ENCODE results near the gene RPAP2.
"Not testable (repeated sequence)": the region's sequence is repeated elsewhere in the genome, so short reads cannot be mapped to it uniquely, and the experiment has no call there.

The RPAP2 gene

GRCh38 chr1:92342401-92342800 is 43.5 kb downstream of the RPAP2 start:
- DNase-seq: no peak
- TF ChIP-seq POLR2A (IDR thresholded peaks at IDR 0.05; ENCODE audit: low read length): no peak
- TF ChIP-seq GATA1 (IDR thresholded peaks at IDR 0.05; ENCODE audit: low read depth, low read length): no peak

GRCh38 chr1:92343061-92343460 is 44.2 kb downstream of the RPAP2 start:
- TF ChIP-seq POLR2A (IDR thresholded peaks at IDR 0.05; ENCODE audit: low read length): no peak
- no peak for TF ChIP-seq GATA1 (IDR thresholded peaks at IDR 0.05; ENCODE audit: low read depth, low read length)
- no peak for DNase-seq

DNA sequence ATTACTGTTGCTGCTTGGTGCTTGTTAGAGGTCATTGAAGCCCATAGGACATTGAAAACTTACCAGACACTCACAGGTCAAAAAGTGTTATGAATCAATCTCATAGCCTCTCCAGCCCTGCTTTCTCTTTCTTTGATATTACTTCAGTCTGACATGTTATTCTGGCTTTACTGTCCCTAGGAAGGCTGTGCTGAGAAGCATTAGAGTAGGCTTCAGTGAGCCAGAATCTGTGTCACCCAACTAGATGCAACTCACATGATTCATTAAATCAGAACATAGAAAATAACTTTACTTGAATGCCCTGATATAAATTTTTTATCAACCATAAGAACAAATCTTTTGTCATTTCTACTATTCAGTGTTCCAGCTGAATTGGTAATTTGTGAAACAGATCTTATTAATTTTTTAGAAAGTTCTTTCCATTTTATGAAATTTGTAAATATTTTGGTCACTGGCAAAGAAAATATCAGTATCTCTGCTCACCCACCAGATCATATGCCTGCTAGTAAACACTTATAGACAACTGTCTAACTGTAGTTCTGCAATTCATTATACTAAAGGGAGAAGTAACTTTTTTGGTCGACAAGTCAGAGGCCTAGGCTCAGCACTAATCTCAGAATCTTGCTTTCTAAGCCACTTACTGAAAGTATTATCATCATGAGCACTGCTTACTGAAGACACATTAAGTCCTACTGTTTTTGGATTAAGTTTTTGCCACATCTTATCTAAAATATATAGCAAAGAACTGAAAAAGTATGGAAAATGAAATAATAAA is 48.2 kb downstream of the RPAP2 start:
- no peak for DNase-seq
- TF ChIP-seq GATA1 (IDR thresholded peaks at IDR 0.05; ENCODE audit: low read depth, low read length): no peak

DNA sequence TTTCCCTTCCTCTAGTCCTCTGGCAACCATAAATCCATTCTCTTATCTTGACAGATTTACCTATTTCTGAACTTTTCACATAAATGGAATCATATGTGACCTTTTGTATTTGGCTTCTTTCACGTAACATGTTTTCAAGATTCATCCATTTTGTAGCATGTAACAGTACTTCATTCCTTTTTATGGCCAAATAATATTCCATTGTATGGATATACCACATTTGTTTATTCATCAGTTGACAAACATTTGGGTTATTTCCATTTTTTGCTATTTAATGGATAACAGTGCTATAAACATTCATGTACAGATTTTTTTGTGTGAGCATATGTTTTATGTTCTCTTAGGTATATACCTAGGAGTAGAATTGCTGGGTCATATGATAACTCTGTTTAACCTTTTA is 54.0 kb downstream of the RPAP2 start:
- no peak for DNase-seq
- no peak for TF ChIP-seq GATA1 (IDR thresholded peaks at IDR 0.05; ENCODE audit: low read depth, low read length)
- no peak for TF ChIP-seq POLR2A (IDR thresholded peaks at IDR 0.05; ENCODE audit: low read length)

GRCh38 chr1:92354259-92354658 is 55.4 kb downstream of the RPAP2 start:
- no peak for TF ChIP-seq GATA1 (IDR thresholded peaks at IDR 0.05; ENCODE audit: low read depth, low read length)
- no peak for DNase-seq

GRCh38 chr1:92356956-92357355 is 58.1 kb downstream of the RPAP2 start:
- no peak for TF ChIP-seq GATA1 (IDR thresholded peaks at IDR 0.05; ENCODE audit: low read depth, low read length)
- TF ChIP-seq POLR2A (IDR thresholded peaks at IDR 0.05; ENCODE audit: low read length): no peak
- DNase-seq: no peak

GRCh38 chr1:92359382-92359781 is 60.5 kb downstream of the RPAP2 start:
- not testable (repeated sequence) for DNase-seq

- TF ChIP-seq POLR2A (IDR thresholded peaks at IDR 0.05; ENCODE audit: low read length): no peak
- no peak for TF ChIP-seq GATA1 (IDR thresholded peaks at IDR 0.05; ENCODE audit: low read depth, low read length)
- no peak for DNase-seq
Observed at GRCh38 chr1:92359986-92360385, 61.1 kb downstream of the RPAP2 start.

DNA sequence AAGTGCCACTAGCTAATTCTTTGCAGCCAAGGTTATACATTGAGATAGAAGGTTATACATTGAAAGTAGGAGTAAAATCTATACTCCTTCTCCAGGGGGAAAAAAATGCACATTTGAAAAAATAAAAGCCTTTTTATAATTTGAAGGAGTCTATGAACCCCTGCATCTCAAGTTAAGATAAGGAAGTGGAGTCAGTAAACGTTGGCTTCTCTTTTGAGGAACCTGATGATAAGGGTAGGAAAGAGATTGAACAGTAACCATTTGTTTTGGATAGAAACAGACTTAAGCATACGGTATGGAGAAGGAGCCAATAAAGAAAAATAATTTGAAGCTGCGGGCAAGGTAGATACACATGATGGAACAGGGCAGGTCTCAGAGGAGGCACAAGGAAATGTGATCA is 64.1 kb downstream of the RPAP2 start:
- no peak for DNase-seq
- TF ChIP-seq GATA1 (IDR thresholded peaks at IDR 0.05; ENCODE audit: low read depth, low read length): no peak

DNA sequence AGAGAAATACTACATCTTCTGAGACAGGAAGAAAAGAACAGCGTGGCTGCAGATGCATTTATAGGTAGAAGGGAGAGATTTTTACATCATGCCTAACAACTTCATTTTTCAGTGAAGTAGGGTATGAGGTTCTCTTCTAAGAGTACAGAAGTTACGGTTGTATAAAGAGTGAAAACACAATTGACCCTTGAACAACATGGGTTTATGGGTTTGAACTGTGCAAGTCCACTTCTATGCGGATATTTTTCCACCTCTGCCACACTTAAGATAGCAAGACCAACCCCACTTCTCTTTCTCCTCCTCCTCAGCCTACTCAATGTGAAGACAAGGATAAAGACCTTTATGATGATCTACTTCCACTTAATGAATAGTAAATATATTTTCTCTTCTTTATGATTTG is 64.5 kb downstream of the RPAP2 start:
- TF ChIP-seq POLR2A (IDR thresholded peaks at IDR 0.05; ENCODE audit: low read length) (no peak), GATA1 (IDR thresholded peaks at IDR 0.05; ENCODE audit: low read depth, low read length) (no peak)
- DNase-seq: no peak

GRCh38 chr1:92365378-92366039 is 66.7 kb downstream of the RPAP2 start:
- no peak for TF ChIP-seq GATA1 (IDR thresholded peaks at IDR 0.05; ENCODE audit: low read depth, low read length)
- DNase-seq: no peak

- no peak for TF ChIP-seq GATA1 (IDR thresholded peaks at IDR 0.05; ENCODE audit: low read depth, low read length)
- TF ChIP-seq POLR2A (IDR thresholded peaks at IDR 0.05; ENCODE audit: low read length): no peak
- no peak for DNase-seq
Observed at GRCh38 chr1:92366040-92366395, 67.2 kb downstream of the RPAP2 start.

DNA sequence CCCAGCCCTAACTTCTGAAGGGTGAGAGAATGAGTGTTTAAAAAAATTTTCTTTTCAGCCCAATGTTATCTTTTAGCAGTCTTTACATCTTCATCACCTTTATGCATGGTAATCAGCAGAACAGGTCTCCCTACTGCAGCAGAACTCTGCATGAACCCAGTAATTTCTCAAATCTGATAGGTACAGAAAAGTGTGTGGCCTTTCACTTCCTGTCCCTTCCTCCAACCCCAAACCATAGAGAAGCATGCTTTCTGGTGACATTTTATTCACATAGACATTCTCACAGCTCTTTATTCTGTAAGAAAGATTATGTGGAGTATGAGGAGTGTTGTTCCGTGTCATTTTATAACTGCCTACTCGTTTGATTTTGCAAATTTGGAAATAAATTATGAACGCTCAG is 68.6 kb downstream of the RPAP2 start:
- no peak for DNase-seq
- TF ChIP-seq GATA1 (IDR thresholded peaks at IDR 0.05; ENCODE audit: low read depth, low read length) (no peak), POLR2A (IDR thresholded peaks at IDR 0.05; ENCODE audit: low read length) (no peak)

DNA sequence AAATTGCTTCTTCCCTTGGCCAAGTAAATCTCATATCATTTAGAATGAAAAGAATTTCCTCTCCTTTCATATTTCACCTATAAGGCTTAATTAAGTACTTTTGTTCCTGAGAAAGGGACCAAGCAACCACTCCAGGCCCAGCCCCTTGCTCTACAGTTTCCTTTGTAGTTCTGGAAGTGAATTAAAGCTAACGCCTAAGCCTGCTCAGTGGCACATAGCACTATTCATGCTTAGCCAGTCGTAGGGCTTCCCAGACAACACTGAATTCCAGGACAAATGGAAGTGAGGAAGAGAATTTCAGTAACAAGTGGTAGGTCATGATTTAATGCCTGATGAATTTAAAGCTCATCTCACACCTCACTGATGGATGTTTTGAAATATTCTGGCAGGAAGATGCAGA is 73.3 kb downstream of the RPAP2 start:
- TF ChIP-seq GATA1 (IDR thresholded peaks at IDR 0.05; ENCODE audit: low read depth, low read length): no peak
- TF ChIP-seq POLR2A (IDR thresholded peaks at IDR 0.05; ENCODE audit: low read length): no peak
- DNase-seq: no peak

DNA sequence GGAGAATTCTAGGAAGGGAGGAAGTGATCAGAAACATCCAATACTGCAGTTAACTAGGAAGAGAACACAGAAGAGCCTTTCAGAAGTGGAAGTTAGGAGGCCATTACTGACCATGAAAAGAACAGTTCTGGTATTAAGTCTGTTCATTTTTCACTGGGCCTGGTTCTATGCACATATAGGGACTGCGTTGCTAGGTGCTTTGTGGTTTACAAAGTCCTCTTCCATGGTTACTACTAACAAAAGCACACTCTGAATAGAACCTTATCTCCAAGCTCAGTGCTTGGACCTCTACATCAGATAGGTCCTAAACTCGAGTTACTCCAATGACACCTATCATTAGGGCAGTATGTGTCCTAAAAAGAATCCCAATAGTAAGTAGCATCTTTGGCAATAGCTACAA is 75.4 kb downstream of the RPAP2 start:
- TF ChIP-seq GATA1 (IDR thresholded peaks at IDR 0.05; ENCODE audit: low read depth, low read length): no peak
- TF ChIP-seq POLR2A (IDR thresholded peaks at IDR 0.05; ENCODE audit: low read length): no peak
- DNase-seq: peak in 1 of 2 experiments; percentile 20

Data from erythroblast (primary cell).